OCI-LY7 (cell line): ENCODE data around the gene CELF3.

Experiments
- EZH2phosphoT487 ChIP-seq: fragments of 200-600 bp; sonication (generic); IDR thresholded peaks from 2 replicates; pipeline ENCODE4 v1.6.1; 2018; ENCODE audit warnings: low read depth, borderline replicate concordance, mild to moderate bottlenecking, mixed run types, antibody characterized with exemption, low read length, moderate library complexity, mixed read lengths
- TF ChIP-seq, protein P1 (sequence below): fragments of 200-600 bp; sonication (generic); conservative IDR thresholded peaks from 2 replicates; pipeline ENCODE4 v1.5.1; 2014; ENCODE audit warnings: mild to moderate bottlenecking, antibody characterized with exemption, low read length, moderate library complexity, mixed read lengths

GRCh38 chr1:151720554-151720953 lies 4.0 kb upstream of the CELF3 start:
- TF ChIP-seq, protein P1, sequence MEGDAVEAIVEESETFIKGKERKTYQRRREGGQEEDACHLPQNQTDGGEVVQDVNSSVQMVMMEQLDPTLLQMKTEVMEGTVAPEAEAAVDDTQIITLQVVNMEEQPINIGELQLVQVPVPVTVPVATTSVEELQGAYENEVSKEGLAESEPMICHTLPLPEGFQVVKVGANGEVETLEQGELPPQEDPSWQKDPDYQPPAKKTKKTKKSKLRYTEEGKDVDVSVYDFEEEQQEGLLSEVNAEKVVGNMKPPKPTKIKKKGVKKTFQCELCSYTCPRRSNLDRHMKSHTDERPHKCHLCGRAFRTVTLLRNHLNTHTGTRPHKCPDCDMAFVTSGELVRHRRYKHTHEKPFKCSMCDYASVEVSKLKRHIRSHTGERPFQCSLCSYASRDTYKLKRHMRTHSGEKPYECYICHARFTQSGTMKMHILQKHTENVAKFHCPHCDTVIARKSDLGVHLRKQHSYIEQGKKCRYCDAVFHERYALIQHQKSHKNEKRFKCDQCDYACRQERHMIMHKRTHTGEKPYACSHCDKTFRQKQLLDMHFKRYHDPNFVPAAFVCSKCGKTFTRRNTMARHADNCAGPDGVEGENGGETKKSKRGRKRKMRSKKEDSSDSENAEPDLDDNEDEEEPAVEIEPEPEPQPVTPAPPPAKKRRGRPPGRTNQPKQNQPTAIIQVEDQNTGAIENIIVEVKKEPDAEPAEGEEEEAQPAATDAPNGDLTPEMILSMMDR = no peak
- TF ChIP-seq EZH2phosphoT487 = no peak
